HG03159 (cell line): ENCODE results near the gene KCNK16.

Experiments used
- ATAC-seq: cut with Tn5 transposase; IDR thresholded peaks from one replicate; pipeline ENCODE4 v1.9.1; 2021; ENCODE audit warnings: mild to moderate bottlenecking, moderate library complexity; ENCODE audit not compliant: unreplicated experiment

Gene KCNK16

DNA sequence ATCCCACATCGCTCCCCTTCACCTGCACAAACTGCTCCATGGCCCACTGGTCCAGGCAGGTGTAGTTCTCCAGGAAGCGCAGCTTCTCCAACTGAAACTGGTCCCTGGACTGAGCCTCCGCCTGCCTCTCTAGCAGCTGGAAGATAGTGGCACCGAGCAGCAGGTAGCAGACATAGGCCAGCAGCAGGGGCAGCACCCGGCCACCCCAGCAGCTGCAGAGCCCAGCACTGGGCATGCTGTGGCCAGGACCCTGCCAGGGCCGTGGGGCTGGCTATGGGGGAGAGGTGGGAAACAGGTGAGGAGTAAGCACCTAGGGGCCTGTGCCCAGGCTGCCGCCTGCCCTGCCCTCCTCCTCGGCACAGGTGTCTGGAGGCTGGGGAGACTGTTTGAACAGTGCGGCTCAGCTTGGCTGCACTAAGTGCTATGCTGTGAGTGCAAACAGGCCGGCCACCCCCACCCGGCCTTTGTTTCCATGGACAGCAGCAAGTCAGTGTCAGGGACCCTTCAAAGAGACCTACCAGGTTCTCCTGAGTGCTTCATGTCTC lies at the start of gene KCNK16:
KCNK16 (minus strand) TSS at position 397 of the 545 bp plus-strand sequence; CDS start at position 235, 162 bp downstream.
- ATAC-seq = no peak

DNA sequence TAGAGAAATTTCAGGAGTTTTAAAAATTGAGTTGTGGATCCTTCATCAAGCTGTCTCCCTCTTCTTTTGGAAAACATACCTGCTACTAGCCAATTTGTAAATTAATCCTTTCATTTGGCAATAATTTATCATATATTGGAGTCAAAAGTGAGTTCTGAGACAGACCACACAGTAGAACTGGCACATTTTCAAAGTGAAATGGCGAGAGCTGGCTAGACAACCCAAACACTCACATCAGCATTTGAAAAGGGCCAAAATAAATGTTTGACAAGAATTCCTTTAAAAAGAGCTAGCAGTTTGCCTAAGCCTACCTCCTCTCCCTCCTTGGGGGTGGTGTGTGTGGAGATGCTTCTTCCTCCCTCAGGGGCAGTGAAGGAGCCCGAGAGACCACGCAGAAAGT lies 47.9 kb upstream of the KCNK16 start:
- ATAC-seq = no peak

DNA sequence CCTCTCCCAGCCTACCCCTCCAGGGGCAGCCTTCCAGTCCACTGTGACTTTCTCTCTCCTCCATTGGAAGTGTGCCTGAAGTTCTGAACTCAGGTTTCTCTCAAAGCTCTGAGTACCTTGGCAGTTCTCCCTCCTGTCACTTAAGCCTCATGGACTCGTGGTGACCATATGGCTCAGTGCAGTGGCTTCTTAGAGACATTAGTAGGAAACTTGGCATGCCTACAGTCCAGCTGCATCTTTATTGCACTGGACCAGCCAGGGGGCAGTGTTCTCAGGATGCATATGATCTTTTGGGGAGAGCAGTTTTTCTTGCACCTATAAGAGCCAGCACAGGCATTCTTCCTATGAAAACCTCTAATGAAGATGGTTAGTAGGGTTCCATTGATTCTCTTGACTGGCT lies 47.5 kb upstream of the KCNK16 start:
- no peak for ATAC-seq

DNA sequence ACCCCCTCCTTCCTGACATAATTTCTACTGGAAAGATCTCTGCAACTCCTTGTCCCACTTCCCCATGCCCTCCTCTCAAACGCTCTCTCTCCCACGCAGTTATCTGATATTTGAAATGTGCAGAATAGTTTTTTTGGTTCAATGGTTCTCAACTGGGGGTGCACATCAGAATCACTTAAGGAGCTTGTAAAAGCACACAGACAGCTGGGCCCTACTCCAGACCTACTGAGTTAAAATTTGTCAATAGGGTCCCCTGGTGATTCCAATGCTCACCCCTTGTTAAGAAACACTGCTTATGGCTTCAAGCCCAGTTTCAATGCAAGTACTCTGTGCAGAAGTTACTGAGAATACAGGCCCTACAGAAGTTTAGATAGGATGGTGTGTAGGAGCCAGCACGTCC lies 45.2 kb upstream of the KCNK16 start:
- no peak for ATAC-seq

DNA sequence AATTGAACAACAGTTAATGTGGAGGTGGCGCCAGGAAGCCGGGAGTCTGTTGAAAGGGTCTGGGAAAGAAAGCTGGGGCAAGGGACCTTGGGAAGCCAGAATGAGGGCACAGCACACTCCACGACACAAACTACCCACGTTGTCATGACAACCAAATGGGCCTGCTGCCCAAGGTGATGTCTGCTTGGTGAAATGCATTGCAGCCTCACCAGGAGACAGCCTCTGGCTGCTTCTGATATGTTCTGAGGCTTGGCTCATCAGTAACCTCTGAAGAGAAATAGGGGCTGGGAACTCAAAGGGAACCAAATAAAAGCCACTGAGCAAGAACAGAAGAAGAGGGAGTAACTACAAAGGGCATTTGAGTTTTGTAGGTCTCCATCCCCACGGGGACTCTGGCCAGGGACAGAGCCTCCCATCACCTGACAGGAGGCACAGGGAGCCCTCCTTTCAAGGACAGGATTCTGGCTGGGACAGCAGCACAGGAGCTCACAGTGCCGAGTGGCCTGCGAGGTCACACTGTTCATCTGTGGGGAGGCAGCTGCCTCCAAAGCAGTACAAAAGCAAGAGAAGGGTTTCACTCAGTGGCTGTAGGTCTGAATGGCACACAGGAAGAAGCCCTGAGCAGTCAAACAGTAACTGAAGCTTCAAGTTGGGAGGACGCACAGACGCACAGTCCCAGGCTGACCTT lies 44.6 kb upstream of the KCNK16 start:
- no peak for ATAC-seq

DNA sequence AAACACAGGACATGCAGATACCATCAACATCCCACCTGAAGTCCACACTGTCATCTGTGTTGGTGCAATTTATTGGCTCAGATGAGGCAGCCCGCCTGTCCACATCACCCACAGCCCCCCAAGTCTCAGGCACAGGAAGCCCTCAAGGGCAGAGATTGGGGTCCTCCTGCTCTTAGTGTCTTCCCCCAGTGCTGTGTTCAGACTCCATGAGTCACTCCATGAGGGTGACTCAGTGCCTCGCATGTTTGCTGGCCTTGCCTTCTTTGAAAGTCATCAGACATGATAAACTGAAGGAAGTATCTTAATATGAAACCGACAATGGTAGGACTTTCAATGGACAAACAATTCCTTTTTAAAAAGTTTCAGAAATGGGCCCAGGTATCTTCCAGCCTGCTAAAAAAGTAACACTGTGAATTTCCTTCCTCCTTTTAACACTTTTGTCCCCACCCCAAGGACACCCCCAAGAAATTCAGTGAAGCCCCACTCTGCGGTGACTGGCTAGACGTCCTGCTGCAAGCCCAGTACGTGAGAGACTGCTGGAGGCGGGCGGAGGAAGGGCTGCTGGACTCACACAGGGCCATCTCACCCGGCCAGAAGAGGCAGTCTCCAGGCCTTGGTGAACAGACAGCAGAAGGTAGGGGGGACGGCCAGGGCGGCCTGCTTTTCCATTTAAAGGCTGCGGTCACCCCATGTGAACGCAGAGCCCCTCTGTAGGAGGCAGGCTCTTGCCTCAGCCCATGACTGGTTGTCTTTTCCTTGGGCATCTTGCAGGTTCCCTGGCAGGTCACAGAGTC lies 43.0 kb upstream of the KCNK16 start:
- ATAC-seq = no peak

DNA sequence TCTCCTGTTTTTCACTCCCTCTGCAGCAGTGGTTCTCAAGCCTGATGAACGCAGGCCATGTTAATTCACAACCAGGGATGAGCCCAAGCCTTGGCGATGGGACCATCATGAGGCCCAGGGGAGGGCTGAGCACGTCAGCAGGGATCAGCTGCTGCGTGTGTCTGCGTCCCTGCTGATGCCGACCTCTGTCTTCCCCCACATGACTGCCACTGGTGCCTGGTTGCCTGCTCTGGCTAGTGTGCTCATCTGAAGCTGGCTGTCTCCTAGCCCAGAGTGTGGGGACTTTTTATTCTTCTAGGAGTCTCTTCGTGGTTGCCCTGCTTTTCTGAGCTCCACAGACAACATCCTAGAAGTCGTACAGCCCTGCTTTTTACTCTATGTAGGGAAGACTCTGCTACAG lies 40.8 kb upstream of the KCNK16 start:
- no peak for ATAC-seq

DNA sequence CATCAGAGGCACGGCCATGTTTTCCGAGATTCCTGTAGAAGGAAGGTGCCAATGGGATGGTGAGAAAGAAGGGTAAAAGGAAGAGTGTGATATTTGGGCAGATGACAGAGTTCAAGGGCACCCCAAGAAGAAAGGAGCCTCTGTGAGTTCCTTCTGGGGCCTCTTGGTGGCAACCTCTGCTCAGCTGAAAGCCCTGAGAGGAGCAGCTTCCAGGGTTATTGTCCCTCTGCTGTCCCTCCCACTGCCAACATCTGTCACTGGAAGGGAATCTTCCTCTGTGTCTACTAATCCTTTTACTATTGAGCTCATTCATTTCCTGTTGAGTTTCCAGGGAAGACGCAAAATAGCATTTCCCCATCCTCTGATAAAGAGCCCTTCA lies 40.0 kb upstream of the KCNK16 start:
- ATAC-seq = no peak

DNA sequence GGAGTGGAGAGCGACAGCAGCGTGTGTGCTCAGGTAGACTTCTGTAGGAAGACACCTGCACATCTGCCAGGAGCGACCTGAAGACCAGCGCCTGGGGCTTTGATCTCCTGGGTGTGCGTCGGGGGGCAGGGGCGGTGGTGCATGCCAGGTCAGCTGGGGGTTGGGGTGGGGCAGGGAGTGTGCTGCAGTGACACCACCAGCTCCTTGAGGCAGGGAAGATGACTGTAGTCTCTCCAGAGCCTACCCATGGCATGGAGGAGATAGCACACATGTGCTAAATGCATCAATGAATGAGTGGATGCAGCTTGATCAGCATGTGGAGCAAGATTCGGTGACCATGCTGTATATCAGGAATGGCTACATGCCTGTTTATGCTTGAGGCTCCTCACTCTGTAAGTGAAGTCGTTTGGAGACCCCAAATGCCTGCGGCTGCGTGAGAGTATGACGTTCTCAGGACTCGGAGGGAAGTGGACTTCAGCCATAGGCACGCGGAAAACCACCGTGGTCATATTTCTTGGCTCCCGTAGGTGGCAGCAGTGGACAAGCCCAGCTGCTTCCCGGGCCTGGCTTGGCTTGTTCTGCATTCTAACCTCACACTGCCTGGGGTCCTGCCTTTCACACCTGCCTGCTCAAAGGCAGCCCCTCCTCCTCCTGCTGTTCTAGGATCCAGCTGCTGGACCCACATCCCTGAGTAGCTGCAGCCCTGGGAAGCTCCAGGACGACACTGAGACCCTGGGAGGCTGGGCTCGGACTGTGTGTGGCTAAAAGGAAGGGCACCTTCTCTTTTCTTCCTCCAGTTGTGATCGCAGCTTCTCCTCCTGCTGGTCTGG lies 39.4 kb upstream of the KCNK16 start:
- no peak for ATAC-seq

DNA sequence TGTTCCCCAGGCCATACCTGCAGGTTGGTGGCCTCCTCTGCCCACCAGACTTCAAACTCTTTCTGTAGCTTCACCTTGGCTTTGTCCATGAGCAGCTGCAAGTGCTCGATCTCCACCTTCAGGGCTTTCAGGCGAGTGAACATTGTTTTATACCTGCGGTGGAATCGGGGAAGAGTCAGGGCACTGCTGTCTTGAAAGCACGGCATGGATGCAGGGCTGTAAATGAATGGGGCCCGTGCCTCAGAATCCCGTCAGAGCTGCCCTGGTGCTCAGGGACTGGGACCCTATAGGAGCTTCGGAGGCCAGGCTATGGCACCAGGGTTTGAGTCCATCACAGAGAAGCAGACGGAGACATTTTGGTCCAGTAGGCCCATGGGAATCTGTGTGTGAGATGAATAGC lies 37.9 kb upstream of the KCNK16 start:
- ATAC-seq = no peak

DNA sequence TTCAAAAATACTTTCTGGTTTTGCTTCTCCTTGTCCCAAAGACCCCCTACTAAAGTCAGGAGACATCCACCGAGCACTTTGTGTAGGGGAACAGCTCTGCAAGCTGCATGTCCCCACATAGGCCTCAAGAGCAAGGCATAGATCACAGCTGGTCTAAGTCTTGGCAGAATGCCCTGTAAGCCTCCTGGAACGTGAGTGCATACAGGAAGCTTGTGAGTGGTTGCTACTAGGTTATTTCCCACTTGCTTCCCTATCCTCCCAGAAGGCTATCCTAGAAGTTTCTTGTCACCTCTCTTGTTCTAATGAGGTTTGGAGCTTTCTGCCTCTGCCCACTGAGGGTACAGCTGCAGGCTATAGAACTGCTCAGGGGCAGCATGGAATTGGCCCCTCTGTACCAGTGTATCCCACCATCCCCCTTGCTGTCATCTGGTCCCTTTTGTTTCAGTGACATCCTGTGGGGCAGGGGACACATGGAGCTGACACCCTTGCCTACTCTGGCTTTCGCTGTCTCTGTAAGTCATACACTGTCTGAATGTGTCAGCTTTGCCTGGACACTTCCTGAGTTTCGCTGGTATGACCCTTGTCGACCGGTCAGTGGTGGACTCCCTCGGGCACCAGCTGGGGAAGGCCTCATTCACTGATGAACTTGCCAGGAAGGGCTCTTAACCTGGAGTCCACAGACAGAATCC lies 35.6 kb upstream of the KCNK16 start:
- ATAC-seq = no peak

DNA sequence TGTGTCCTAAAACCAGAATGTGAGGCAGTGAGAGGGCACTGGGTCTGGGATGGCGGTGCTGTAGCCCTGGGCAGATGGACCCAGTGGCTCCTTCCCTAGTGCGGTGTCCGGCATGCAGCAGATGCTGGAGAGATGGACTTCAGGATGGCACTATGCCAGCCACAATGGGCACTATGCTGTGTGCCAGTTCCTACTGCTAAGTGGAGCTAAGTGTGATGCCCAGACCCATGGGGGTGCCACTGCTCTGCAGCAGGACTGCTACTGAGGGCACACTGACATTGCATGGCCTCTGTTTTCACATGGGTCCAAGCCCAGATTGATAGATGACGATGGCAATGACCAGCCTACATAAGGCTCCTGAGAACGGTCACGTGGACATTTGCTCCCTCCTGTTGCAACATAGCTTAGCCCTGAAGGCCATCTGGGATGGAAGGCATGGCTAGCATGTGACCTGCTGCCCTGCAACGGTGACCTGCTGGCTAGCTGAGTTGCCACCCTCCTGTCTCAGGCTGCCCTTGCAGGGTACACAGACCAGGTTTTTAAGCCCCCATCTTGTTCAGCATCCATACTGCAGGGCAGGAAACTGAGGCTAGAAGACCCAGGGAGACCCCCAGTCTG lies 31.3 kb upstream of the KCNK16 start:
- no peak for ATAC-seq

DNA sequence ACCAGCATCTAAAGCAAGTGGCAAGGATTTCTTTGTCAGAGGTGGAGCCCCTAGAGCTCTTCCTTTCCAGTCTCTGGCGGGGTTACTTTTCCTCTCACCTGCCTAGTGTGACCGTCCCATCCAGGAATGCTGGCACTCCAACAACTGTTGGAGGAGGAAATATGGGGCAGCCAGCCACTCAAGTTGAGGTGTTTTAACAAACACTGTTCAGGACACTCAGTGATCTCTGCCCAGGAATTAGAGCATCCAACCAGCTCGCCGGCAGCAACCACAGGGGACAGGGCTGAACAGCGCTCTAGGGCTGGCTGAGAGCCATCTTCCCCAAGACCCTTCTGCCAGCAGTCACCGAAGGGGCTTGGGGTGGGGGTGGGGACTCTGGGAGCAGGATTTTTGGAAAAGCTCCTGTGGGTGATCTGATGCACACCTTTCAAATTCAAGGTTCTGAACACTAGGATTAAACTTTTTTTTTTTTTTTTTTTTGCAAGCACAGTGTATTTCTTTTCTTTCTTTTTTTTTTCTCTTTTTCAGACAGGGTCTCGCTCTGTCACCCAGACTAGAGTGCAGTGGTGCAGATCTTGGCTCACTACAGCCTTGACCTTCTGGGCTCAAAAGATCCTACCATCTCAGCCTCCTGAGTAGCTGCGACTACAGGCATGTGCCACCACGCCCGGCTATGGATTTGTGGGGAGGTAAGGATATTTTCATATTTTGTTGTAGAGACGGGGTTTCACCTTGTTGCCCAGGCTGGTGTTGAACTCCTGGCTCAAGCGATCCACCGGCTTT lies 28.4 kb upstream of the KCNK16 start:
- no peak for ATAC-seq

DNA sequence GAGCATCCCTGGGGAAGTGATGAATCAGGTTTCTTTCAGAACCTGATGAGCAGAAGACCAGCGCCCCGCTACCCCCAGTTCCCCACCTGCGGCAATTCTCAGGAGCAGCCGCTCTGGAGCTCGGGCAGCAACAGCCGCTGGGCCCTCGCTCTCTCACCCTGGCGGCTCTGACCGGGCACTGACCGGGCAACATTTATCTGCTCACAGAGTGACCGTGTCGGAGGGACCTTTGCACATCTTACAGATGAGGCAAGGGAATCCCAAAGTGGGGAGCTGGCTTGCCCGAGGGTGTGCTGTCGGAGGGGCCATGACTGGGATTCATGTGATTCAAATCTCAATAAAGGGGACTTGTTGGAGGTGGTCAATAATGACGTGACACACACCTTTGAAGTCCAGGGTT lies 26.2 kb upstream of the KCNK16 start:
- ATAC-seq = no peak

DNA sequence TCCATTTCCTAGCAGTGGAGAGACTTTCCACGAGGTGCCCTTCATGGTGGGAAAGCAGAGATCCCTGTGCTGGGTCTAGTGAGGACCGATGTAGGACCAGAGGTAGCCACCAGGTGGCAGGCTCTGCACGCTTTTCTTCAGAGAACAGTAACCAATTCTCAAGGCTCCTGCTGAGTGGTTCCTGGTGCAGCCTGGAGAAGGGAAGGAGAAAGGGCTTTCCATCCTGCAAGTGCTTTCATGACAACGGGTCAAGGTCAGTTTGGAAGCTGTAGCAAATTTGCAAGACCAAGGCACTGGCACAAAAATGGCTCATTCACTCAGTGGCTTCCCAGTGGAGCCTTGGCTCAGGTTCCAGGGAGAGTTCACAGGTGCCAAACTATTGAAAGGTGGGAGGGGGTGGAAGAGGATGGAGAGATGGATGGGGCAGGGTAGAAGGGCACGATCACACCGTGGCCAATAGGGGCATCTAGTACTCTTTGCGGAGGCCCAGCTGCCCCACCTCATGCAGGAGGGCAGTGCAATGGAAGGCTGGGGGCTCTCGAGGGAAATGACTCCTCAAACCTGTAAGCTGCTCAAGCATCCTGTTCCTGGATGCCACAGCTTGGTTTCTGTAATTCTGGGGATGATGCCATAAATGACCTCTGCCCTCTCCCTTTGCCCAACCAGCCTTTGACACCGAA lies 25.5 kb upstream of the KCNK16 start:
- ATAC-seq = peak; percentile 60

DNA sequence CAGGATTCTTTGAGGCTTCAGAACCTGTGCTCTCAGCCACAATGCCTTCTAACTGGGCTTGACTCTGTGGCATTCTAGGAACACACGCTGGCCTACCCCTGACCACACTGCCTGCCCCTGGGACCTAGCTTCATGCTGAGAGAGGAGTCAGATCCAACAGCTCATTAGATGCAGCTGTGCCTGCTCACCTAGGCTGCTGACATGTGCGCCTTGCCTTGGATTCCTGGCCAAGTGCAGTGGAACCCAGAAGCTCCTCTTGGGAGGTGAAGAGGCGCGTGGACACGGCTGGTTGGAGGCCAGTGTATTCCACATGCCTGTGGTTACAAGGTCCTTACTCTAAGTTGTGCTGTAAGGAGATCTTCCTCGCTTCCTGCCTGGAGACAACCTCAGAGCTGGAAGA lies 24.7 kb upstream of the KCNK16 start:
- ATAC-seq = no peak

DNA sequence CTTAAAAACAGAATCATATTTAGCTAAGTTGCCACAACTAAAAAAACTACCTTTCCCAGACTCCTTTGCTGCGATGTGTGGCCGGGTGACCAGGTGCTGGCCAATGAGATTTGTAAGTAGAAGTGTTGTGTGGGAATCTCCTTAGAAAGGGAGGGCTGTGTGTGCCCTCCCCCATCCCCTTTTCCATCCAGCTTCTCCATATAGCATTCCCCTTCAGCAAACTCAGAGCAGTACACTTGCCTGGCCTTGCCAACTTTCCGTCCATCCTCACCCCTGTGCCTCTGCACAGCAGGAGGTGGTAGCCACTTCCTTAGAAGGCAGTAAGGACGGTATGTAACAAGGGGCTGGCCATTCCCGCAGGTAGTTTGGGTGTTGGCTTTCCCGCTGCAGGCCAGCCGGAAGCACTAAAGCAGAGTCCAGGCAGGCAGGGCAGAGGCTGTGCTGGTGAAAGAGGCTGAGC lies 22.3 kb upstream of the KCNK16 start:
- ATAC-seq = no peak

DNA sequence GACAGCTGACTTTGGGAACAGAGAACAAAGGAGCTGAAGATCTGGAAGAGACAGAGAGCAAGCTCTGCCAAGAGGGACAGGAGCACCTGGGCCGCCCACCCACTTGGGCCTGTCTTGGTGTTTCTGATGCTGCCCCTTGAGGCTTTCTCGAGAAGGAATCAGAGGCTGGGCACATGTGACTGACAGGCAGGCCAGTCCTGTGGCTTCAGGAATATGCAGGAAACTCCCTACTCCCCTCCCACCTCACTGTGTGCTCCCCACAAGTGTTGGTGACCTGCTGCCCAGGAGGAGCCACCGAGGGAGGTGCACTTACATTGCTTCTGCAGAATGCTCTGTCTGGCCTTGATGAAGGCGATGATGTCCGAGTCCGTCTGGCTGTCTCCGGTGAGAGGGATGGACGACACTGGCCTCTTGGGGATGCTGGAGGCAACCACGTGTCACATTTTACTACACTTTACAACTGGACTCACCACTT lies 20.9 kb upstream of the KCNK16 start:
- no peak for ATAC-seq
